HG02840 (cell line): Measurements from ENCODE around the gene ARHGAP18.

Source experiments
- ATAC-seq: cut with Tn5 transposase; IDR thresholded peaks from one replicate; pipeline ENCODE4 v1.9.1; 2021; ENCODE audit warnings: mild to moderate bottlenecking, moderate library complexity, moderate number of reproducible peaks; ENCODE audit not compliant: unreplicated experiment, low FRiP score

Gene ARHGAP18

DNA sequence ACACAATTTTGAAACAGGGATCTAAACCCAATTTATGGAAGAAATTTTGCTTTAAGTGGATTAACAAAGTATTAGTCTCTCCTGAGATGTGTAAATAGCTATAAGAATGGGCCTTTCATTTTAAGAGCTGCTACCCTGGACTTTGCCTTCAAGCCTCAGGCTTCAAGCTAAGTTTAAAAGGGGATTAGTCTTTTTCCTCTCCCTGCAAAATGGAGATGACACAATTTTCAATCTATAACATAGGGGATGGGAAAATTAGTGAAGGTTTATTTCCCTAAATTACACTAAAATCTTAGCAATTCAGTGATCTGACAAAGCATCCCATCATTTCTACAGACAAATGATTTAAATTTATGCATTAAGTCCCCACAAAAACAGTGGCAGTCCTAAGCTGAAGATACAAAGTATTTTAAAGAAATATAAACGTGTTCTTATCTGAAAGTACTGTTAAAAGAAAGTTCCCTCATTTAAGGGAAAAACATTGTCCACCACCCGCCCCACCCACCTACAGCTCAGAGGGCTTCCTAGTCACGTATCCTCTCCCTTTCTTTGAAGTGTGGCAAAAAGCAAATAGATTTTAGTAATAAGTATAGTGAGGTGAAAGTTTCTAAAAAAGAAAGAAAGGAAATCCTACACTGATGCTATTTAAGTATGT lies 14.5 kb downstream of the ARHGAP18 start:
- ATAC-seq: peak; percentile 53

DNA sequence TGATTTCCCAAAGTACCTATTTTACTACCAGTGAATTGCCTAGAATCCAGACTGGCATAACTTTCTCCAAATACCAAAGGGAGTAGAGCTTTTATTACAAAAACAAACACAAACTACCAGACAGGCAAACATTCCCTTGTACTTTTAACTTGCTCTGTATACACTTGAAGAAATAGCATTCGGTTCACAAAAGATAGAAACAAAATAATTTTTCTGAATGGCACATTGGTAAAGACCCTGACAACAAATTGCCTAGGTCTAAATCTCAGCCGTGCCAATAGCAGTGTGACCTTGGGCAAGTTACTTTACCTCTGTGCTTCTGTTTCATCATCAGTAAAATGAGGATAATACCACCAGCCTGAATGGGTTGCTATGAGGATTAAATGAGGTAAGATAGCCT lies 15.9 kb downstream of the ARHGAP18 start:
- no peak for ATAC-seq

DNA sequence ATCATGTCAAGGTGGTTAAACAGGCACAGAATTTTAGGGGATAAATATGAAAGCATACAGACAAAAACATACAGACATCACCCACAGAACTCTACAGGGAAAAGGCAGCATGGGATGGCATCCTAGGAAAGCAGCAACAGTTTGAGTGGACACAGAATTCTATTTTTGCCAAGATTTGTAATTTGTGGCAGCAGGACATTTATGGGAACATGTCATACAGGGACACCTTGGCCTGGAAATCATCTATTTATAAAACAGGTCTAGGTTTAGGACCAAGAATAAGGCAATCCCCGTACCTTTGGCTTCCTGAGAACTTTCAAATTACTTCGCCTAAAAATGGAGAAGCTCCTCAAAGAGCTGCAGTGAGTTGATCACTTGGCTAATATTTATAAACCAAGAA lies 17.5 kb downstream of the ARHGAP18 start:
- no peak for ATAC-seq

DNA sequence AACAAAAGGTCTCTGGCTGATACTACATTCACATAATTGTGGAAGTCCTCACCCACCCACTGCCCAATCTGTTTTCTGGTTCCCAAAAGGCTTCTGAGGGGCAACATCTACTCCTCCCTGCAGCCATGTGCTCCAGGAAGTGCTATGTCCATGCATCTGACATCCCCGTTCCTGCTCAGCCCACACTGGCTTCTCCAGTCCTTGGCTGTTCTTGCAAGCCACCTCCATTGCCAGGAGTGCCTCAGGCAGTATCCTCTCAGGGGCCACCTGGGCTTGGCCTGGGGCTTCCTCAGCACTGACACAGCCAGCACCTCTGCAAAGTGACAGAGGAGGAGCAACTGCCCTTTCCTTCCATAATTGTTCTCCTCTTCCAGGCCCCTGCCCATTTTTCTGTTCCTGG lies 18.3 kb downstream of the ARHGAP18 start:
- ATAC-seq: no peak

DNA sequence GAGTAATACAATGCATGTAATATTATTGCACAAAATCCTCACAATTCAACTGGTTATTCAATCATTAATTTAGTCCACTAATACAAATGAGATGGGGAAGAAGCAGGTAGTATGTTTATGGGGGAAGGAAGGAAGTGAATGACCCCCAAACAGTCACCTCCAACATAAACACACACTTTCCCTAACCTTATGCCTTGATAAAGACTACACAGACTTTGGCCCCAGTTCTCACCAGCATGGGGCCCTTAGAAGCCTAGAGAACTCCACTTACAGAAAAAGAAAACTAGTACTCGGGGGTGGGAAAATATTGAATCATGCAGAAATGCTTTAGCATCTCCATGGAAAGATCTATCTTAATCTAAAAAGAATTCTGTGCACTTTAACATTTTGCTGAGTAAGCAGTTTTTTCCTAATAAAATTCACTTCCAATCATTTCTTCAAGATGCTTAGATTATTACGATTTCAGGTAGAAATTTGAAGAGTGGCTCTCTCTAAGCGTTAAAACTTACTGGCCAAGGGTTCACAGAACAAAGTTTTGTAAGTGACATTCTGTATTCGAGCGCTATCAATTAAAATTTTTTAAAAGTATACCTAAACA lies 18.8 kb downstream of the ARHGAP18 start:
- no peak for ATAC-seq

GRCh38 chr6:129686941-129687627 lies 22.9 kb downstream of the ARHGAP18 start:
- ATAC-seq: peak; percentile 52

- no peak for ATAC-seq
Measured at GRCh38 chr6:129685662-129686031, 24.3 kb downstream of the ARHGAP18 start.

DNA sequence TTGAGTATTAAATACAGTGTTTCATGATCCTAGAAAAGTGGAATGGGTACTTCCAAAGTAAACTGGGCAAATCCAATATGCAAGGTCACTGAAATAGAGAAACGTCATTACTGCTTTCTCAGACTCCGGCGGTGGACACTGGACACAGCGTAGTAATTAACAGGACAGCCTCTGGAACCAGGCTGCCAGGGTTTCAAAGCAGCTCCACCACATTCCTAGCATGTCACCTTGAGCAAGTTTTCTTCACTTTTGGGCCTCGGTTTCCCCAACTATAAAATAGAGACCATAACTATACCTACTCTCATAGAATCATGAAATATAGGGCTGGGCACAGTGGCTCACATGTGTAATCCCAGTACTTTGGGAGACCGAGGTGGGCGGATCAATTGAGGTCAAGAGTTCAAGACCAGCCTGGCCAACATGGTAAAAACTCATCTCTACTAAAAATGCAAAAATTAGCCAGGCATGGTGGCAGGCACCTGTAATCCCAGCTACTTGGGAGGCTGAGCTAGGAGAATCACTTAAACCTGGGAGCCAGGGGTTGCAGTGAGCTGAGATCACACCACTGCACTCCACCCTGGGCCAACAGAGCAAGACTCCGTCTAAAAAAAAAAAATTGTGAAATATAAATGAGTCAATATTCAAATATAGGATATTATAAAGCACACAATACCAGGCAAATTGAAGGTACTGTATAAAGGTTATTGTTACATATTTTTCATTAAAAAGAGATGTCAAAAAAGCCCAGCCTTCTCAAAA lies 24.9 kb downstream of the ARHGAP18 start:
- ATAC-seq: no peak

GRCh38 chr6:129684323-129684884 lies 25.6 kb downstream of the ARHGAP18 start:
- ATAC-seq: no peak

GRCh38 chr6:129683601-129684322 lies 26.2 kb downstream of the ARHGAP18 start:
- ATAC-seq: peak; percentile 95

DNA sequence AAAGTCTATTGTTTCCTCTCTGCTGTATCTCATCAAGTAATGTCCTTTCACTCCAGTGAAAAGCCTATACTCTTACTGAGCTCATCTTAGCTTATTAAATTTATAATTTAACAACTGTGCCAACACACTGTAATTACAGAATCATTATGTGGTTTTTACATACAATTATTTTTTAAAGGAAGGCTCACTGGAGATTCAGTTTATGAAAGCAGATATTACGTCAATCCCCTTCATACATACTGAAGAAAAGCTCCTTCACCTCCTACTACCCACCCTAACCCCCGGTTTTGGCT lies 28.1 kb downstream of the ARHGAP18 start:
- no peak for ATAC-seq

DNA sequence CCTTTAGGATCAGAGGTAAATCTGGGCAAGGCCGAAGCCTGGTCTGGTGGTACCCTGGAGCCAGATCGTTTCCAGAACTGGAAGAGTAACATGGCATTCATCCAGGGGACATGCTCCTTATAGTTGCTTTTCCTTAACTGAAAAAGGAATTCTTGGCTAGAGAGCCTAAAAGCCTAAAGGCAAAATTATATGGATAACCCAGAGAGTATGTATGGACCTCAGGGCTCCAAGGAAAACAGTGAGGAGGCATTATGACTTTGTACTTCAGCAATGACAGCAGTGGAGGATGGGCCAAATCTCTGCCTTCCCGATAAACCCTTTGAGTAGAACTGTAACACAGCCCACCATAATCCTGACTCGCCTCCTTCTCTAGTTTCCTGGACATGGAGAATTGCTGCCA lies 29.3 kb downstream of the ARHGAP18 start:
- no peak for ATAC-seq

GRCh38 chr6:129679758-129680157 lies 30.2 kb downstream of the ARHGAP18 start:
- ATAC-seq: no peak

DNA sequence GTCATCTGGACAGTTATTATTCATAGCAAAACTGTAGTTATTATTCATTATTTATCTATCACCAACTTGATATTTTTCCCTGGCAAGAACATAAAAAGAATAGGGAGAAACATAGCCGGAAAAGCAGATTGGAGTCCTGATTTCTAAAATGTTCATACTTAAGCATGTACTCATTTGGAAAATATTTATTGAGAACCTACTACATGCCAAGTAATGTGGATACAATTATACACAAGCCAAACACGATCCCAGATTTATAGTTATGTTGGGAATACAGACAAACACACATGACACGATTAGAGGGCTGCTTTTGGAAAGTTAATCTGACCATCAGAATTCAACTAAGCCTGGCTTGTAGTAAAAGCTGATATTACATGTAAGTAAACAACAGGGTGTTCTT lies 30.7 kb downstream of the ARHGAP18 start:
- ATAC-seq: no peak

DNA sequence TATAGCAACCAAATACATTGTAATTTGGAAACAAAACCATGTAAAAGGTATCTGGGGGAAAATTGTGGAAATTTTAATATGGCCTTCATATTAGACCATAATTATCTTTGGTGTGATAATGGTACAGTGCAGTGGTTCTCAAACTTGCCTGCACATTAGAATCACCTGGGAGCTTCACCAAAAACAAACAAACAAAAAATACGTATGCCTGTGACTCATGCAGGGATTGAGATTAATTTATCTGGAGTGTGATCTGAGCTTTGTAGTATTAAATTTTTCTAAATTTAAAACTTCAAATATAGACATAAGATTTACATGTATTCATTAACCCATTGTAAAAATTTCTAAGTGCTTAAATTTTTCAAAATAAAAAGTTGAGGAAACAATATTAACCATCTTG lies 31.5 kb downstream of the ARHGAP18 start:
- no peak for ATAC-seq

GRCh38 chr6:129677620-129678325 lies 32.2 kb downstream of the ARHGAP18 start:
- ATAC-seq: no peak

- ATAC-seq: no peak
Measured at GRCh38 chr6:129675669-129676472, 34.1 kb downstream of the ARHGAP18 start.

DNA sequence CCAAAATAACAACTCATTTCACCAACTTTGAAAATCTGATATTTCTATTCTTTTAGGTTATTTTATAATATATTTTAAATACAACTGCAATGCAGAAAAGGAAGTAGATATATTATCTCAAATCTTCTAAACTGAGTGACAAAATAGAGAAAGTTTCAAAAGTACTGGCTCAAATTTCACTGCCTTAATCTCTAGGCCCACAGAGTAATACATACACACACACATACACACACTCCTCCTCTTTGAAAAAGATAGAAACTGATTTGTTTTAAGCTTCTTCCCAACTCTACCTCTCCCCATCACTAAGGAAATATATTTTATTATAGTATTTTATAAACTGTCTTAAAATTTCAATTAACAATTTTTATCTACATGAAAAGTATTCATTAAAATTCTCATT lies 36.2 kb downstream of the ARHGAP18 start:
- ATAC-seq: no peak
